SH-SY5Y (cell line): Measurements from ENCODE around the gene RHOG.

Experiments
- GATA2 ChIP-seq: IDR thresholded peaks from 2 replicates; pipeline ENCODE4 v1.6.1; 2011; ENCODE audit warnings: mild to moderate bottlenecking, low read depth, low read length
- GATA3 ChIP-seq: IDR thresholded peaks from 2 replicates; pipeline ENCODE4 v1.6.1; 2011; ENCODE audit warnings: low read depth, mild to moderate bottlenecking, low read length, moderate library complexity

RHOG gene

GRCh38 chr11:3853899-3854659 is 13.3 kb upstream of the RHOG start:
- TF ChIP-seq GATA2 (no peak), GATA3 (no peak)

- TF ChIP-seq GATA2 (no peak), GATA3 (no peak)
Observed at GRCh38 chr11:3853545-3853842, 12.7 kb upstream of the RHOG start.

- TF ChIP-seq GATA3 = no peak
- TF ChIP-seq GATA2 = no peak
Observed at GRCh38 chr11:3849297-3849874, 8.6 kb upstream of the RHOG start.

GRCh38 chr11:3845670-3846069 is 4.9 kb upstream of the RHOG start:
- TF ChIP-seq GATA3 (no peak), GATA2 (no peak)

- TF ChIP-seq GATA3 (no peak), GATA2 (no peak)
Observed at GRCh38 chr11:3845246-3845645, 4.5 kb upstream of the RHOG start.

- no peak for TF ChIP-seq GATA2
- TF ChIP-seq GATA3 = no peak
Observed at GRCh38 chr11:3843326-3843725, 2.6 kb upstream of the RHOG start.

GRCh38 chr11:3841426-3842350 is 929 bp upstream of the RHOG start:
- no peak for TF ChIP-seq GATA3
- TF ChIP-seq GATA2 = no peak; the same call in 1 of the 2 replicates

- TF ChIP-seq GATA2 (no peak), GATA3 (no peak)
Observed at GRCh38 chr11:3840004-3840869, 522 bp downstream of the RHOG start.

GRCh38 chr11:3838504-3838903 is 2.3 kb downstream of the RHOG start:
- TF ChIP-seq GATA3 (no peak), GATA2 (no peak)

- no peak for TF ChIP-seq GATA3
- TF ChIP-seq GATA2 = no peak
Observed at GRCh38 chr11:3837793-3838192, 3.0 kb downstream of the RHOG start.

- no peak for TF ChIP-seq GATA3
- TF ChIP-seq GATA2 = no peak
Observed at GRCh38 chr11:3836903-3837302, 3.9 kb downstream of the RHOG start.

- TF ChIP-seq GATA2 = no peak
- no peak for TF ChIP-seq GATA3
Observed at GRCh38 chr11:3835751-3836150, 5.0 kb downstream of the RHOG start.

- TF ChIP-seq GATA3 = no peak
- no peak for TF ChIP-seq GATA2
Observed at GRCh38 chr11:3834664-3835461, 5.9 kb downstream of the RHOG start.
